Endodermal cell (in vitro differentiated cells): Measurements from ENCODE around the gene DUSP21. TPM values are rescaled to one million over a fixed set of nuclear protein-coding genes. Genes with fewer than 3 reads are reported as not detected.

Experiments
- DNase-seq: peaks from one replicate; pipeline ENCODE4 v3.0.0-alpha.2; 2017
- H3K27ac ChIP-seq: 2 replicates; pipeline ENCODE4 v1.5.1; 2013; ENCODE audit warnings: mild to moderate bottlenecking, low read depth, low read length, moderate library complexity
- H3K27me3 ChIP-seq: 2 replicates; pipeline ENCODE4 v1.6.1; 2013; ENCODE audit warnings: mild to moderate bottlenecking, low read length, moderate library complexity; ENCODE audit not compliant: insufficient read depth, control insufficient read depth, poor library complexity, severe bottlenecking
- H3K36me3 ChIP-seq: 2 replicates; pipeline ENCODE4 v1.7.0; 2013; ENCODE audit warnings: mild to moderate bottlenecking, low read length, moderate library complexity; ENCODE audit not compliant: control insufficient read depth, insufficient read depth
- H3K4me1 ChIP-seq: one replicate; pipeline ENCODE4 v1.7.0; 2013; ENCODE audit warnings: low read length; ENCODE audit not compliant: control insufficient read depth, insufficient read depth
- H3K4me3 ChIP-seq: 2 replicates; pipeline ENCODE4 v1.5.1; 2013; ENCODE audit warnings: mild to moderate bottlenecking, low read length, moderate library complexity
- H3K9ac ChIP-seq: 2 replicates; pipeline ENCODE4 v1.6.1; 2013; ENCODE audit warnings: mild to moderate bottlenecking, low read length, moderate library complexity; ENCODE audit not compliant: poor library complexity, severe bottlenecking; ENCODE audit errors: extremely low read depth
- H3K9me3 ChIP-seq: 2 replicates; pipeline ENCODE4 v1.6.1; 2013; ENCODE audit warnings: mild to moderate bottlenecking, low read length, moderate library complexity; ENCODE audit not compliant: control insufficient read depth
- H3K27ac Mint-ChIP-seq: 2 replicates; pipeline ENCODE4 v1.8.0; 2020; ENCODE audit warnings: mixed read lengths
- H3K27me3 Mint-ChIP-seq: 2 replicates; pipeline ENCODE4 v1.8.0; 2021; ENCODE audit warnings: mild to moderate bottlenecking, mixed read lengths; ENCODE audit not compliant: insufficient read depth
- H3K36me3 Mint-ChIP-seq: 2 replicates; pipeline ENCODE4 v1.8.0; 2020; ENCODE audit warnings: low read depth, mixed read lengths
- H3K4me1 Mint-ChIP-seq: 2 replicates; pipeline ENCODE4 v1.8.0; 2020; ENCODE audit warnings: mixed read lengths
- H3K4me3 Mint-ChIP-seq: 2 replicates; pipeline ENCODE4 v1.8.0; 2020; ENCODE audit warnings: mild to moderate bottlenecking, moderate library complexity, mixed read lengths
- H3K9me3 Mint-ChIP-seq: 2 replicates; pipeline ENCODE4 v1.8.0; 2020; ENCODE audit warnings: mild to moderate bottlenecking, mixed read lengths
- WGBS, 2 experiments: methylation state at CpG; one replicate each; pipeline versions ENCODE4 v1.1.5 to v1.1.7; 2013; ENCODE audit warnings: missing lambda C conversion rate in 2 of 2, mixed read lengths in 1 of 2; ENCODE audit not compliant: insufficient coverage in 1 of 2, insufficient read length in 1 of 2; 5-methylcytosine and 5-hydroxymethylcytosine counted together
- total RNA-seq, 2 donors: library from RNA; stranded (reverse); fragmentation: NEBNext Ultra II Directional in 1 of 2; extraction: Animal tissue kit (Norgen Biotek cat#: 25700) in 1 of 2; gene quantifications; 2 replicates in 1 of 2; 3 replicates in 1 of 2; pipeline ENCODE4 v1.2.1, GENCODE V29; 2021
- TF ChIP-seq, protein P1 (sequence below): fragments of 200-600 bp; sonication (generic); conservative IDR thresholded peaks from 2 replicates; pipeline ENCODE4 v1.5.0; 2021; ENCODE audit warnings: antibody characterized with exemption, mild to moderate bottlenecking

Gene DUSP21
- total RNA-seq, 2 donors from 2014 or later: not detected

GRCh38 chrX:44874420-44875184 lies 30.8 kb downstream of the DUSP21 start:
- Mint-ChIP-seq H3K4me1 (no peaks in the 10 kb centered on the region), H3K9me3 (peaks cover 27% of the 10 kb centered on the region), H3K36me3 (peaks cover 2% of the 10 kb centered on the region), H3K27me3 (no peaks in the 10 kb centered on the region), H3K27ac (peak overlapping the region; percentile 97), H3K4me3 (peak overlapping the region; percentile 87)
- H3K4me3 ChIP-seq: peak overlapping the region; percentile 96
- peaks cover 6% of the 10 kb centered on the region for H3K36me3 ChIP-seq
- DNase-seq: peak; percentile 63
- peak overlapping the region; percentile 87 for H3K9ac ChIP-seq
- H3K27me3 ChIP-seq: no peaks in the 10 kb centered on the region
- WGBS, 2 experiments: 4 to 30% methylated on average over 2 to 12 of the region's 14 CpGs
- H3K4me1 ChIP-seq: no peaks in the 10 kb centered on the region
- no peak overlapping the region for H3K27ac ChIP-seq
- no peaks in the 10 kb centered on the region for H3K9me3 ChIP-seq
- TF ChIP-seq, protein P1, sequence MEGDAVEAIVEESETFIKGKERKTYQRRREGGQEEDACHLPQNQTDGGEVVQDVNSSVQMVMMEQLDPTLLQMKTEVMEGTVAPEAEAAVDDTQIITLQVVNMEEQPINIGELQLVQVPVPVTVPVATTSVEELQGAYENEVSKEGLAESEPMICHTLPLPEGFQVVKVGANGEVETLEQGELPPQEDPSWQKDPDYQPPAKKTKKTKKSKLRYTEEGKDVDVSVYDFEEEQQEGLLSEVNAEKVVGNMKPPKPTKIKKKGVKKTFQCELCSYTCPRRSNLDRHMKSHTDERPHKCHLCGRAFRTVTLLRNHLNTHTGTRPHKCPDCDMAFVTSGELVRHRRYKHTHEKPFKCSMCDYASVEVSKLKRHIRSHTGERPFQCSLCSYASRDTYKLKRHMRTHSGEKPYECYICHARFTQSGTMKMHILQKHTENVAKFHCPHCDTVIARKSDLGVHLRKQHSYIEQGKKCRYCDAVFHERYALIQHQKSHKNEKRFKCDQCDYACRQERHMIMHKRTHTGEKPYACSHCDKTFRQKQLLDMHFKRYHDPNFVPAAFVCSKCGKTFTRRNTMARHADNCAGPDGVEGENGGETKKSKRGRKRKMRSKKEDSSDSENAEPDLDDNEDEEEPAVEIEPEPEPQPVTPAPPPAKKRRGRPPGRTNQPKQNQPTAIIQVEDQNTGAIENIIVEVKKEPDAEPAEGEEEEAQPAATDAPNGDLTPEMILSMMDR: no peak

- H3K36me3 Mint-ChIP-seq: peaks cover 4% of the 10 kb centered on the region
- peak overlapping the region; percentile 87 for H3K4me3 Mint-ChIP-seq
- Histone ChIP-seq H3K4me3 (peak overlapping the region; percentile 96), H3K9me3 (no peaks in the 10 kb centered on the region), H3K36me3 (peaks cover 6% of the 10 kb centered on the region), H3K27me3 (no peaks in the 10 kb centered on the region), H3K27ac (no peak overlapping the region), H3K4me1 (no peaks in the 10 kb centered on the region), H3K9ac (peak overlapping the region; percentile 55)
- WGBS, 2 experiments: 70 to 75% methylated on average over 2 to 3 of the region's 5 CpGs
- peak overlapping the region; percentile 39 for H3K27ac Mint-ChIP-seq
- TF ChIP-seq, protein P1: no peak
- H3K27me3 Mint-ChIP-seq: no peaks in the 10 kb centered on the region
- no peaks in the 10 kb centered on the region for H3K4me1 Mint-ChIP-seq
- peaks cover 28% of the 10 kb centered on the region for H3K9me3 Mint-ChIP-seq
- no peak for DNase-seq
Measured at GRCh38 chrX:44875185-44875489, 31.3 kb downstream of the DUSP21 start.

- Histone ChIP-seq H3K4me1 (no peaks in the 10 kb centered on the region), H3K9me3 (no peaks in the 10 kb centered on the region), H3K27me3 (no peaks in the 10 kb centered on the region), H3K36me3 (peaks cover 6% of the 10 kb centered on the region), H3K9ac (no peak overlapping the region), H3K27ac (no peak overlapping the region), H3K4me3 (peak overlapping the region; percentile 96)
- DNase-seq: no peak
- Mint-ChIP-seq H3K27ac (no peak overlapping the region), H3K4me1 (no peaks in the 10 kb centered on the region), H3K36me3 (peaks cover 8% of the 10 kb centered on the region), H3K27me3 (no peaks in the 10 kb centered on the region), H3K4me3 (peak overlapping the region; percentile 87), H3K9me3 (peaks cover 33% of the 10 kb centered on the region)
- 70% methylated on average over 4 of the region's 4 CpGs; no CpG with 5 or more reads in 1 of the 2 experiments for WGBS, 2 experiments
- TF ChIP-seq, protein P1: no peak
Measured at GRCh38 chrX:44876086-44876485, 32.3 kb downstream of the DUSP21 start.
